Upper lobe of right lung (tissue), 1 donor: ENCODE measurements around the gene SIK3. TPM values are rescaled to one million over a fixed set of nuclear protein-coding genes. Genes with fewer than 3 reads are reported as not detected.
A peak's percentile ranks its signal among the peaks of the same experiment; 100 is the strongest.

Source experiments
- ATAC-seq: fragments of 200-7000 bp; cut with Tn5 transposase; one replicate; pipeline ENCODE4 v1.9.1; 2020; ENCODE audit warnings: mild to moderate bottlenecking, moderate library complexity
- DNase-seq: peaks from one replicate; pipeline ENCODE4 v3.0.0-alpha.2; 2020
- H3K27ac ChIP-seq: fragments of 200-600 bp; one replicate; pipeline ENCODE4 v1.8.0; 2022
- H3K27me3 ChIP-seq: fragments of 200-600 bp; one replicate; pipeline ENCODE4 v1.8.0; 2022; ENCODE audit warnings: mild to moderate bottlenecking
- H3K36me3 ChIP-seq: fragments of 200-600 bp; one replicate; pipeline ENCODE4 v1.8.0; 2022
- H3K4me1 ChIP-seq: fragments of 200-600 bp; one replicate; pipeline ENCODE4 v1.8.0; 2022
- H3K4me3 ChIP-seq: fragments of 200-600 bp; one replicate; pipeline ENCODE4 v1.8.0; 2022; ENCODE audit warnings: mild to moderate bottlenecking
- H3K9me3 ChIP-seq: fragments of 200-600 bp; one replicate; pipeline ENCODE4 v1.8.0; 2022
- CTCF ChIP-seq: fragments of 200-600 bp; IDR thresholded peaks from one replicate; pipeline ENCODE4 v1.8.0; 2022; ENCODE audit warnings: antibody characterized with exemption
- intact Hi-C: fragments of 100-400 bp; cut with DNase I; formaldehyde crosslinking; loops from one replicate; pipeline ENCODE4 v1.11.0; 2022
- total RNA-seq: library from RNA; stranded (reverse); fragmentation: NEBNext Ultra II Directional; extraction: Animal tissue kit (Norgen Biotek cat#: 25700); gene quantifications from one replicate; pipeline ENCODE4 v1.2.1, GENCODE V29; 2021
- donor health status: DM: no; HTN: yes; CAD: no; lungs with severe emphysema.

SIK3 gene
- total RNA-seq, 1 donor from 2014 or later, result 37.1 TPM

- Histone ChIP-seq H3K4me3 (no peak overlapping the region), H3K36me3 (no peaks in the 10 kb centered on the region), H3K4me1 (peaks cover 24% of the 10 kb centered on the region), H3K9me3 (no peaks in the 10 kb centered on the region), H3K27me3 (no peaks in the 10 kb centered on the region), H3K27ac (no peak overlapping the region)
- intact Hi-C loops, result no loop called here
- no peak for TF ChIP-seq CTCF
- ATAC-seq (no peak), DNase-seq (no peak)
Measured at GRCh38 chr11:117080370-117080769, 17.9 kb downstream of the SIK3 start.

GRCh38 chr11:117076941-117077691 is 21.1 kb downstream of the SIK3 start:
- DNase-seq (no peak), ATAC-seq (no peak)
- Histone ChIP-seq H3K4me1 (peaks cover 43% of the 10 kb centered on the region), H3K27me3 (no peaks in the 10 kb centered on the region), H3K36me3 (no peaks in the 10 kb centered on the region), H3K27ac (no peak overlapping the region), H3K9me3 (no peaks in the 10 kb centered on the region), H3K4me3 (no peak overlapping the region)
- intact Hi-C loops, result no loop called here
- TF ChIP-seq CTCF, result no peak

GRCh38 chr11:117075186-117075585 is 23.0 kb downstream of the SIK3 start:
- DNase-seq, result no peak
- Histone ChIP-seq H3K9me3 (no peaks in the 10 kb centered on the region), H3K27ac (no peak overlapping the region), H3K36me3 (no peaks in the 10 kb centered on the region), H3K4me1 (peaks cover 54% of the 10 kb centered on the region), H3K4me3 (no peak overlapping the region), H3K27me3 (no peaks in the 10 kb centered on the region)
- intact Hi-C loops, result no loop called here
- no peak for TF ChIP-seq CTCF
- ATAC-seq, result no peak

- peaks cover 54% of the 10 kb centered on the region for H3K4me1 ChIP-seq
- ATAC-seq, result peak; percentile 81
- no peak for DNase-seq
Measured at GRCh38 chr11:117074119-117074518, 24.1 kb downstream of the SIK3 start.

GRCh38 chr11:117073539-117073938 is 24.7 kb downstream of the SIK3 start:
- DNase-seq (no peak), ATAC-seq (no peak)
- H3K27me3 ChIP-seq, result no peaks in the 10 kb centered on the region
- H3K9me3 ChIP-seq, result no peaks in the 10 kb centered on the region
- no peak overlapping the region for H3K27ac ChIP-seq
- peaks cover 54% of the 10 kb centered on the region for H3K4me1 ChIP-seq
- H3K4me3 ChIP-seq, result no peak overlapping the region
- TF ChIP-seq CTCF, result no peak
- no peaks in the 10 kb centered on the region for H3K36me3 ChIP-seq
- intact Hi-C loops, result no loop called here

More at GRCh38 chr11:117074119-117074518, 24.1 kb downstream of the SIK3 start:
- H3K27me3 ChIP-seq, result no peaks in the 10 kb centered on the region
- intact Hi-C loops, result no loop called here
- H3K4me3 ChIP-seq, result no peak overlapping the region
- H3K27ac ChIP-seq, result no peak overlapping the region
- no peaks in the 10 kb centered on the region for H3K9me3 ChIP-seq
- no peaks in the 10 kb centered on the region for H3K36me3 ChIP-seq
- no peak for TF ChIP-seq CTCF
